HEK293T (cell line): ENCODE data around the gene CASR.

Source experiments
- BHLHE40 ChIP-seq: fragments of 450-650 bp; IDR thresholded peaks from 2 replicates; pipeline ENCODE4 v1.6.1; 2016; ENCODE audit warnings: mild to moderate bottlenecking, moderate library complexity, borderline replicate concordance
- CTBP1 ChIP-seq: fragments of 450-650 bp; IDR thresholded peaks from 2 replicates; pipeline ENCODE4 v1.6.1; 2016; ENCODE audit warnings: borderline replicate concordance
- ELF4 ChIP-seq: fragments of 450-650 bp; IDR thresholded peaks from 2 replicates; pipeline ENCODE4 v1.6.1; 2017; ENCODE audit warnings: antibody characterized with exemption
- FOXM1 ChIP-seq: fragments of 450-650 bp; IDR thresholded peaks from 2 replicates; pipeline ENCODE4 v1.6.1; 2017; ENCODE audit warnings: mild to moderate bottlenecking, borderline replicate concordance
- LEF1 ChIP-seq: fragments of 450-650 bp; IDR thresholded peaks from 2 replicates; pipeline ENCODE4 v1.6.1; 2017; ENCODE audit warnings: mild to moderate bottlenecking, borderline replicate concordance
- SP1 ChIP-seq: fragments of 450-650 bp; IDR thresholded peaks from 2 replicates; pipeline ENCODE4 v1.6.1; 2017
- SUZ12 ChIP-seq: fragments of 450-650 bp; IDR thresholded peaks from 2 replicates; pipeline ENCODE4 v1.6.1; 2016; ENCODE audit warnings: mild to moderate bottlenecking

DNA sequence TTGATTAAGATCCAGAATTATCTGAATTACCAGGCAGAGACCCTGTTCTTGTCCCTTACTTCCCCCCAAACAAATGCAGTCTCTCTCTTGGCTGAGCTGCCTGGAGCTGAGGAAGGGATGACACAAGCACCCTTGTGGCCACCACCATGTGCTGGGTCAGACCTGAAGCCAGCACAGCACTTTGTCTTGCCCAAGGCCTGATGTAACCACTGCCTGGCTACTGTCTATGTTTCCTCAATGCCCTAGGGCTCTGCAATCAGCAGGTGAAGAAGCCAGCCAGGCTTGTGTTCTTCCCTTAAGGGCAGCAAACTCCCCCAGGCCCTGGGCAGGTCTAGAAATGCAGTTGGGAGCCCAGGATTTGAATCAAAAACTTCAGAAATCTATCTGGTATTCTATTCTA is 15.8 kb upstream of the CASR start:
- no peak for TF ChIP-seq SUZ12
- no peak for TF ChIP-seq FOXM1
- TF ChIP-seq BHLHE40: no peak
- no peak for TF ChIP-seq ELF4
- no peak for TF ChIP-seq SP1
- no peak for TF ChIP-seq LEF1
- TF ChIP-seq CTBP1: no peak
